HPDE6-E6E7 (cell line): ENCODE data around the gene TMPRSS7.
A peak's percentile ranks its signal among the peaks of the same experiment; 100 is the strongest.

Experiments
- DNase-seq: peaks from one replicate; pipeline ENCODE4 v3.0.0; 2011; ENCODE audit warnings: missing footprints; ENCODE audit errors: extremely low spot score

TMPRSS7 gene

GRCh38 chr3:112096176-112096575, 61.6 kb downstream of the TMPRSS7 start:
- no peak for DNase-seq

- peak; percentile 88 for DNase-seq
These were observed 62.8 kb downstream of the TMPRSS7 start for GRCh38 chr3:112097378-112097777.

- peak; percentile 64 for DNase-seq
These were observed 67.4 kb downstream of the TMPRSS7 start for GRCh38 chr3:112101916-112102315.

GRCh38 chr3:112104774-112105173, 70.2 kb downstream of the TMPRSS7 start:
- no peak for DNase-seq

GRCh38 chr3:112109322-112109721, 74.8 kb downstream of the TMPRSS7 start:
- DNase-seq = no peak

GRCh38 chr3:112111785-112112402, 77.4 kb downstream of the TMPRSS7 start:
- peak; percentile 52 for DNase-seq

- DNase-seq = no peak
These were observed 80.1 kb downstream of the TMPRSS7 start for GRCh38 chr3:112114576-112115160.

- no peak for DNase-seq
These were observed 80.7 kb downstream of the TMPRSS7 start for GRCh38 chr3:112115161-112115739.

- no peak for DNase-seq
These were observed 81.4 kb downstream of the TMPRSS7 start for GRCh38 chr3:112115806-112116383.

- no peak for DNase-seq
These were observed 82.2 kb downstream of the TMPRSS7 start for GRCh38 chr3:112116748-112117186.

GRCh38 chr3:112117415-112117814, 82.9 kb downstream of the TMPRSS7 start:
- DNase-seq = no peak

- DNase-seq = no peak
These were observed 83.5 kb downstream of the TMPRSS7 start for GRCh38 chr3:112117841-112118571.

- DNase-seq = no peak
These were observed 85.7 kb downstream of the TMPRSS7 start for GRCh38 chr3:112119962-112120836.

GRCh38 chr3:112121577-112122547, 87.3 kb downstream of the TMPRSS7 start:
- DNase-seq = no peak

GRCh38 chr3:112122870-112123269, 88.3 kb downstream of the TMPRSS7 start:
- DNase-seq = no peak

GRCh38 chr3:112123548-112123947, 89.0 kb downstream of the TMPRSS7 start:
- DNase-seq = no peak

GRCh38 chr3:112124907-112125607, 90.5 kb downstream of the TMPRSS7 start:
- DNase-seq = no peak

GRCh38 chr3:112126511-112126911, 92.0 kb downstream of the TMPRSS7 start:
- DNase-seq = no peak
